NCI-H2107 (cell line): Measurements from ENCODE around the gene MPDZ.

Experiments used
- DNase-seq: peaks from one replicate; lab custom pipeline; 2025; lab: John Stamatoyannopoulos, UW

MPDZ gene

DNA sequence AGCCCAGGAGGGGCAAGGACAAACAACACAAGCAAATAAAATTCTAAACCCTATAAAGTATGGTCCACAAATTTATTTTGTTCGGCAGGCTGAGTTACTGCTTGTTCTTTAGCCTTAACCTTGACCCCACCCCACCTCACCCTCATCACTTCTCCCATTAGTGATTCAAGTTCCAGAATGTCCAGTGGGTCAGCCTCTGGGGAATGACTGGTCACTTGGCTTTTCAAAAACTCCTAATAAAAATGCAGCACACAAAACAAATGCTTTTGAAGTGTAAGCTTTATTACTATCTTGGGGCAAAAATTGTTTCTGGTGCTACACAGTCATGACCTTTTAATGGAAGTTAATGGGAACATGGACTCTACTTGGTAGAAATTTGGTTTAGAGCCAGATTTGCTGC lies 142.1 kb downstream of the MPDZ start:
- no peak for DNase-seq

DNA sequence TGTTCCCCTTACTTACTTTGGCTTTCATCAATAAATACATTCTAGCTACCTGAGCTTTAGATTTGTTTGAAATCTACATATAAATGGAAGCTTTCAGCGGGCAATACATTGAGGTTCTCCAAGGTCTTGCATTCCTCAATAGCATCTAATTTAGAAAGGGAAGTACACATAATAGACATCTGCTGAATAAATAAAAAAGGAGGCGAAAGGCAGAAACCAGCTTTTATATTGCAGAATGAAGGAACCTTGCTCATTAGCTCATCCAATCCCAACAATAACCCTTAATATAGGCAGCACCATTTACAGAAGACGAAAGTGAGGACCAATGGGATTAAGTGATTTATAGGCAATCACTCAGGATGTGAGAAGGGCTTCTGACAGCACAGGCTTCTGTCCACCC lies 147.5 kb downstream of the MPDZ start:
- no peak for DNase-seq

DNA sequence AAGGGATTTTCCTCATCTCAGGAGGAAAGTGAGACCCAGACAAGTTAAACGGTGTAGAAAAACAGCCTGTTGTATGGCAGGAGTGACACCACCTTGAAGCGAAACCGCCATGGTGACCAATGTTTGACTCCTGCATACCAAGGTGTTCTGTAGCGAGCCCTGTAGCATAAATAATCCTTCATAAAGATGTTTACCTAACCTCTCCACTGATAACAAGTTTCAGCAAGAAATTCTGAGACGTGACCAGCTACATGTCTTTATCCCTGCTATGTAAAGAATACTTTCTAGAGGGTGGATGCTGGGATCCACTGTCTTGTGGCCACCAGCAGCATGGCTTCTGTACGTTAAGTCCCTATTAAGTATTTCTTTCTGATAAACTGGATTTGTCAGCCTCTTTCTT lies 148.1 kb downstream of the MPDZ start:
- no peak for DNase-seq

DNA sequence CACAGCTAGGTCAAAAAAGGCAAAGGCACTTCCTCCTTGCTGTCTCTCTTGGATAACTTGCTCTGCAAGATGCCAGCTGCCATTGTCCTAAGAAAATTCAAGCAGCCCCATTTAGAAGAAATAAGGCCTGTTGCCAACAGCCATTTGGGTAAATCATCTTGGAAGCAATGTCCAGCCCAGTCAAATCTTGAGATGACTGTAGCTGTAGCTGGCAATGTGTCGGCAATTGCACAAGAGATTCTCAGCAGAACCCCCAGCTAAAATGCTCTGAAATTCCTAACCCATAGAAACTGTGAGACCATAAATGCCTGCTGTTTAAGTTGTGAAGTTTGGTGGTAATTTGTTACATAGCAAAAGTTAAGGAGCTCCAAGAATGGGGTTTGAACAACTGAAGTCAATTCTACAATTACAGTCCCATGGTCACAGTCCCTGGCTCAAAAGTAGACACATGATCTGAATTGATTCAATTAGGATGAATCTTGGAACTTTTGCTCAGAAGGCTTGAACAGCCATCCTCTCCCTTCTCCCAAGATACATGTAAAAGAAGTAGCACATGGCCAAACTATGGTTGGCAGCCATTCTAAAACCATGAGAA lies 151.1 kb downstream of the MPDZ start:
- DNase-seq: no peak

DNA sequence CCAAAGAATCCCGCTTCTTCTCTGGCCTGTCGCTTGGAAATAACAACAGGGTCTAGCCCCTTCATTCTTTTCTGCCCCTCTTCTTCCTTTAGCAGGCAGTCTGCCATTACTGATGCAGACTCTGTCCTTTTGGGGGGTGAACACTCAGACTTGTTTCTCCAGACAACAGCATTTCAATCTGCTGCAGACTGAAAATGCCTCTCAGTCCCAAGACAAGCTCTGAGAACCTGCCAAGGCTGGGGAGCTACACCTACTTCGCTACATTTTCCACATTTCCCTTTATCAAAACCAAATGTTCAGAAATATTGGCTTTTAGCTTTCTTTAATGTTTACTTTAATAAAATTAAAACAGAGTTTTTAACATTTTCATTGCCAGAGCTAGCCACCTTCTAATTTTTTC lies 152.4 kb downstream of the MPDZ start:
- DNase-seq: no peak

DNA sequence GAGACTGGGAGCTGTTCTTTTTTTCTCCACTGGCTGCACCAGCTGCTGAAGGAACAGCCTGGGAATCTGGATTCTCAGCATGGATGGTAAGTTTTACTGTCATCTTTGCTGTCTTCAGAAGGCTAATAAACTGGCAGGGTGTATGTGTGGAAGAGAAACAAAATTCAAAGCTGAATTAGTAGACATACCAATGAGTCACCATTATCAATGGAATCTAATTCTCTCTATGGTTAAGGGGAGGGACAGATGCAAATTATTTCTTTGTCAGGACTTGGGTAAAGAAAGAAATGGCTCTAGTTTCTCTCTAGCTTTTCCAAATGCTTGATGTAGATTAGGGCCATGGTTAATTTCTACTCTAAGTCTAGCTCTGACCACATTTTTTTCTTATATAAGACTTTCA lies 154.2 kb downstream of the MPDZ start:
- no peak for DNase-seq

DNA sequence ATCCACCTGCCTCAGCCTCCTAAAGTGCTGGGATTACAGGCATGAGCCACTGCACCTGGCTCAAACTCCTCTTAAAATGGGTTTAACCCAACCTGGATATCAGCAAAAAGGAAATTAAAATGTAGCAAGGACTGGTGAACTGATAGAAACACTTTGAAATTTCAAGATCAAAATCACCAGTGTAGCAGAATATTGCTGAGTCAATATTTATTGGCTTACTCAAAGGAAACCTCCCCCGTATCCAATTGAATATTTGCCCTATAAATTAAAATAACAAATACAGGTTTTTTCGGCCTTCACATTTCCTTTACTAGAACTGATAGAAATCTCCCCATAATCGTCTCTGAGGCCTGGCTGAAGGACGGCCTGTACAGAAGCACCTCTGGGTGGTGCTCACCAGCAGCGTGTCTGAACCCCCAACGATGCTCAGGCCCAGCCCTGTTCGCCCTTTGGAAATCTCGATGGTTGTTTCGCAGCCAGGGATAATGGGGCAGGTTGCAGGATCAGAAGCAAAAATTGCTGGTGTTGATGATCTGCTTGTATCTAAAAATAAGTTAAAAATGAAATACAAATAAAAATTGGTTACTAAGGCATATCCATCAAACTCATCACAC lies 156.6 kb downstream of the MPDZ start:
- no peak for DNase-seq

DNA sequence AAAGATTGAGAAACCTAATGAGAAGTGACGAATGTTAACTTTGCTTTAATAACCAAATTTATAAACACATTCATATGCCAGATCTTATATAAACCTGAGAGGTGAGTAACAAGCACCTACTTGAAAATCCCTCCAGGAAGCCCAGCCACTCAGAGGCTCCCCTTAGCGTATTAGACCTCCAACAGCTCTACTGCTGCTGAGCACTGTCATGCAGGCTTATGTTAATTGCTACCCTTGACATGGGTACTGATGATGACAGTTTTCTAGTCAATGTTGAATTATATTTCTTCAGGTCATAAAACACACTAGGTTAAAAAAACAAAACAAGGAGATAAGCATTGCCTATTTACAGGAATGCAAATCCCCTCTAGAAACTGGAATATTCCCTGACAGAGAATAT lies 161.2 kb downstream of the MPDZ start:
- no peak for DNase-seq

DNA sequence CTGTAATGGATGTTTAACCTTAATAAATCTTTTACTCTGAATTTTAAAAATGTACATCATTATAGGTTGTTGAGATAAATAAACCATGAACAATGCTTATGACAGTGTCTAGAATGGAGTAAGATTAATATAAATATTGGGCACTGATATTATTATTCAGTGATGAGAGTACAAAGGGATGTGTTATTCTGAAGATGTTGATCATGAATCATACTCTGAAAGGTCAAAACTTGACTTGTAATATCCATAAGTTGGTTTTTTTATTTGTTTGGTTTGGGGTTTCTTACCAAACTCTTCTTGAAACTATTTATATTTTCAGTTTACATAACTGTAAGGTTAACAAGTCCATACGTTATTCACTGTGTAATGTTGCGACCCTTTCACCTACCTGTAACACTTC lies 163.2 kb downstream of the MPDZ start:
- DNase-seq: no peak

DNA sequence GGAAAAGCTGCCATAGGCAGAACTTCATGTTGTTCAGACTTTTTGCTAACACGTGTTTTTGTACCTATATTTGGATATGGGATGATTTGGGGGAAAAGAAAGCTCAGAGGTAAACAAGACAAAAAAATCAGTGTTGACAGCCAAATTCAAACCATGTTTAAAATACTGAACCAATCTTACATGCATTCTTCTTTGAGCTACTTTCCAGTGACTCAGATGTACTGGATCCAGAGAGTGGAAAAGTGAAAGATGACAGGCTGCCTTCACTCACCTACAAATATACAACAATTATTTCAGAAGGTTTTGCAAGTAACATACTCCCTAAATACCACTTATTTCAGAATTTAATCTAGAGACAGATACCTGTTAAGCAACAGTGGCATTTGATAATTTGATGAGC lies 165.7 kb downstream of the MPDZ start:
- DNase-seq: no peak

DNA sequence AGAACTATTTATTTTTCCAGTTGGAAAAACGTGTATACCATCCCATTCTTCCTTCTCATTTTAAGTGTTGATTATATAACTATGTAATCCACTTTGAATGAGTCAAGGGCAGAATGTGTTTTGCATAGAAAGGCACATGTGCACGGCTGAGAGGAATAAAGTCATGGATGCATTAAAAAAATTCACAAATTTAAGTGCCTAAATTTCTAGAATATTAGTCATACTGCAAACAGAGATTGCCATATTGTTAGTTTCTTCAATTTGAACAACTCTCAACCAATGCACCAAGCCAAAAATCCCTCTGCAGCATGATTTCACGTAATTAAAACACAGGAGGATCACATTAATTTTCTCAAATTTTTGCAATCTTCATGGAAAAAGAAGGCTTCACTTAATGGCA lies 166.3 kb downstream of the MPDZ start:
- DNase-seq: no peak

DNA sequence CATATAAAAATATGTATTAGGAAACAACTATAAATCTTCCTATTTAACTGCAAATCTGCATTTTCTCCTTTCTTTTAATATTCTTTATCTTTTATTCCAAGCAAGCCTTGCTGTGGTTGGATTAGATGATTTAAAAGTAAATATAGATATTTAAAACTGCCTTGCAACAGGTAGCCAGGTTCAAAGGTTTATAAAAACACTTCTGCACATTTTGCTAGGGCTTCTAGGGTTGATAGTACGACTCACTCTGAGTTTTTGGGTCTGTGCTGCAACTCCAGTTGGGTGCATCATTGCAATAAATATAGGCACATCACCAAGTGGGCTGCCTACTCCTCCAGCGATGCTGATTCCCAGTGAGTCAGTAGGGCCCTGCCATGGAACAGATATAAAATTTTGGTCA lies 167.7 kb downstream of the MPDZ start:
- DNase-seq: no peak

DNA sequence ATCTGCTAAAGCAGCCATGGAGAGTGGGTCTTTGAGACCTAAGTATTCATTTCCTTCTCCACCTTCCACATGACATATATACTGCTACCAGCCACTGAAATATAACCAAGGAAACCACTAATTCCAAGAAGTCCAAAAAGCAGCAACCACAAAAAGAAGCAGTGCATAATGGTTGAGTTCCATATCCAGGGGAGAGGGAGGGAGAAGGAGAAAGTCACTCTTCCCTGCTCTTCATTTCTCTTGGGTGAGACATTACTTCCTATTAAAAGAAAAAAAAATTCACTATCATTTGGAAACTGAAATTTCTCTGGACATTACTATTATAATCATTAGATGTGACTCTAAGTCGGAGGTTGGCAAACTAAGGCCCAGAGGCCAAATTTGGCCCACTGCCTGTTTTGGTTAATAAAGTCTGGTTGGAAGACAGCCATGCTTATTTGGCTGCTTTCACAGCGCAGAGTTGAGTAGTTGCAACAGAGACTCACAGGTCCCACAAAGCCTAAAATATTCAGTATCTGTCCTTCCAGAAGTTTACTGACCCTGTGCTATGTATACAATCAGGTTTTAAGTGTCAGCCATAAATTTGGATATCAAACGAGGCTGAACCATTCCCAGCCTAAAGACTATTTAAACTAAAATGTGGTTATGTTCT lies 168.6 kb downstream of the MPDZ start:
- no peak for DNase-seq

DNA sequence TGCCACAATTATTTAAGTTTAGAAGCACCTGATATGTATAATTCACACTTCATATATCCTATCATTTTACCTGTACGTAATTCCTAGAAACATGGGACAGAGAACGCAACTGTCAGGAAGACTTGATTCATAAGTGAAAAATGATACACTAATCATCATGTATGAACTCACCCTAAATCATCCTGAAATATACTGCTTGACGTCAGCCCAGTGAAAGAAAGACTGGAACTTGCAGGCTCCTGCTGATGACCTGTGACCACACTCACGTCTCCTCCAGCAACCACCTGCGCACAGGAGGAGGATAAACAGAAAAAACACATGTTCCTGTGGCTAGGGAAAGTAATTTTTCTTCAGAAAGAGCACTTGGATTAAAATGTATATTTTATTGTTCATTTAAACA lies 169.7 kb downstream of the MPDZ start:
- no peak for DNase-seq

DNA sequence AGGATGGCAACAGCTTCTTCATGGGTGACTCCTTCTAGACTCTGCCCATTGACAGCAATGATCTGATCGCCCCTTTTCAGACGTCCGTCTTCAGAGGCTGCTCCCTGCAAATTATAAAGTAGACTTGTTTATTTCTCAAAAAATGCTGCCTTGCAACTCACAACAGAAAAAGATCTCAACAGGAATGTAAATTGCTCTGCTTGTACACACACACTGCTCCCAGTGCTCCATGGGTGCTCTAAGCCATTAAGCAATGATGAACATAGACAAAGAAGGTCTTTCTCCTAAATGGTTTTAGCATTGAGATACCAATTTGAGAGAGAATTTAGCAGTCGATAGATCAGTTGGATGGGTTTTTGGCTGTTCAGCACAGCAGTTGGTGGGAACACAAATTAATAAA lies 172.5 kb downstream of the MPDZ start:
- no peak for DNase-seq

DNA sequence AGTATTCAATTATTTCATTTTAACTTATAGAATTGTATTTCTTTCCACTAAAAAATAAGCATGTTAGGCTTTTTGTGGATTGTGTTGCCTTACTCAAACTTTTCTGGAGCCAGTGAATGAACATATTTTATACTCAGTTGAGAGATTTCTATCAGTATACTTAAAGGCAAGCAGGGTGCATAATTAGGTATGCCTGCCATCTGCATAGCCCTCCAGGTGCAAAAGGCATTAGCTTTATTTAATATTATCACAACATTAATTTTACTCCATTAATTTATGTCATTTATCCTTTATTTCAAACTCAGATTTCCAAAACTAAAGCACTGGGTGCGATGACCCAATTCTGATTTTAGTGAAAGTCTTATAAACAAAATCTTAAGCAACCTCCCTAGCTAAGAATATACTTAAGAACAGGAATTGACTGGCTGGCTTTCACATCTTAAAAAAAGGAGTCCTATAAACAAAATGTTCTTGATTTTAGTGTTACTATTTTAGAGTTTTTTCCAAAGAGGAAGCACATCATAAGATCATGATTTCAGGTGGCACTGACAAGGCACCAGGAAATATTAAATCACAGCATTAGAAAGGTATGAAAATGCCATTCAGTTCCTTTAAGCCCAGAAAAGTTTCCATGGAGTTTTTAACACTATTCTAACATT lies 178.4 kb downstream of the MPDZ start:
- no peak for DNase-seq

DNA sequence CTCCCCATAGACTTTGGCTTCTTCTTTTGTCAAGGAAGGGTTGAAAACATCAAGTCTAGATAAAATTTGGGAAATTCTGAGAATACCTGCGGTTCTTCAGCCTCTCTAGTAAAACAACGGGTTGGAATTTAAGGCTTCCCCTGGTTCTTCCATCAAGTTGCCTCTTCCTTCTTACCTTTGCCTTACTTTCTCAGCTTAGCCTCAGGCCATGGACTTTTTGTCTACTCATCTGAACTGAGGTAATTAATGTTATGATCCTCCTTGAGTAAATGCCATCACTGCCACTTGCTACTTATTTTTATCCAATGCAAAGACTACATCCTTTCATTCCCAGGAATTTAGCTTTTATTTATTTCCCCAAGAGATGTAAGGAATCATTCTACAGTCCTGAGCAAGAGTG lies 184.4 kb downstream of the MPDZ start:
- no peak for DNase-seq

DNA sequence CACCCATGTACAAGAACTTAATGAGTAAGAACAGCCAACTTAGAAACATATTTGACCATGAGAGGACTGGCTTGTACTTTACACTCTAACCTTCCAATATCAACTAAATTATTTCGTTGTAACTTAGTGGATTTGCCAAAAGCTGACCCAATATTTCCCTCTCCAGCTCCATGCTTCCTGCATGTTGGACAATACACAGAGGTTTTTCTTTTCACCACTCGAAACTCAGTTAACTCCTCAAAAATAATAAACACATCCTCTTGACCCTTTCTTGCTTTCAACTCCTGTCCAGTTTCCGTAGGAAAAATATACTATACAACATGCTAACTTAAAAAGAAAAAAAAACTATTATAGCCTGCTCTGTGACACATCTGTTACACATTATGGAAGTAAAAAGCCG lies 188.9 kb downstream of the MPDZ start:
- no peak for DNase-seq

DNA sequence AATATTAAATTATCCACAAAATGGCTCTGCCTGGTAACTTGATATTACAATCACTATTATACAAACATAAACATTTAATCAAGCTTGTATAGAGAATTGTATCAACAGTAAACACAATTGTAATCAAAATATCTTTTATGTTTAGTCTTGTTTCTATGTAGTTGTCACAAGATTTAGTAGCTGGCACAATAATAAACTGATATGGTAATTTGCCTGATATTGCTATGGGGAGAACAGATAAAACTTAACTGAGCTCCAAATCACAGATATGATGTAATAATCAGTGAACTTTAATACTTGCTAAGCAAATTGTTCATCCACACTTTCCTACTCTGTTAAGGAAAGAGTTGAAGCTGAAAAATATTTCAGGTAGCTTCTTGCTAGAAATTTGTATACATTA lies 189.8 kb downstream of the MPDZ start:
- DNase-seq: no peak

DNA sequence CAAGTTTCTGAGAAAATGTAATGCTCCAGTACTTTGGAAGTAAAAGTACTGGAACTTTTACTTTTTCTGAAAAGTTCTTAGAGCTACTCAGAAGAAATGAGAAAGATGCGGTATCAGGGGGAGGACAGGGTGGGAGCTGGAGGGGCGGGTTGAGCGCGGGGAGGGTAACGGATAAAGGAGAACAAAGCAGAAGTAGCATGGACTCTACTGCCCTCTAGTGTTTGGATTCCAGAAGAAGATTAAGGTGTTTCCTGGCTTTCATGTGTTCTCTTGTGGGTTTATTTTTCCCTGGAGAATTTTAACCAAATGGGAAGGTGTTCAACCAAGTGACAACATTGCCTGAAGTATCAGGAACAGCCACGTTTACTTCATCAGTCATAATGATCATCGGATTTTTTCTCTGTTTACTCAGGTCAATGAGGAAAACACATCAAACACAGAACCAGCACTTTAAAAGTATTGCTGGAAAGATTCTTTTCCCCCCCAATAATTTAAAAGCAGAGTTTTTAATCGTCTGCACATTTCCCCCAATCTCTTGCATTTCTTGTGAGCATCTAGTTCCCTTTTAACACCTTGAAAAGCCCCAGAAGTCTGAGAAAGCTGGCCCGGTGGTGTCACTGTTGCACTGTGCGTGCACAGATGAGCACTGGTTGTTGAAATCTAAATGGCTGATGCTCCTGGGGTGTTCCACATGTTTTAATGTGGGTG lies 190.6 kb downstream of the MPDZ start:
- DNase-seq: peak; percentile 18

DNA sequence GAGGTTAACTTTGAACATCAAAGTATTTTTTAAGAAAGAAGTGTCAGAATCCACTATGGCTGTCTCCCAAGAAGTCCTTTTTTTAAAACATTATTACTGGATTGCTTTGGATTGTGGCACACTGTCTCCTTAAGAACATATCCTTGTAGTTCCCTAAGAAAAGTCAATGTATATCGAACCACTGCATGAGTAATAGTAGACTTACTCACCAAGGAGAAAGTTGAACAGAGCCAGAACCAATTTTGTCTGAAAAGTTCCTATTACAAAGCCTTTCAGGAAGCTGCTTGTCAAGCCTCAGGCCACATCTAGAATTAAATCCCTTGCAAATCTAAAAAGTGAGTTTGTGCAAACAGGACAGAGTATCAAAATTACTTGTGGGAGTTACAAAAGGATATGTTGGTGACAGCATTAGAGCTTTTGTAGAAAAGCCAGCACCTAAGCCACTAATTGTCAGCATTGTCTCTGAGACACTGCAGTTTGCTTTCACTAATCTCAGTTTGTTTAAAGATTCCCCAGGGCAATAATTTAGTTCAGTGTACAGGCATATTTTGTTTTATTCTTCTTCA lies 195.4 kb downstream of the MPDZ start:
- DNase-seq: no peak

DNA sequence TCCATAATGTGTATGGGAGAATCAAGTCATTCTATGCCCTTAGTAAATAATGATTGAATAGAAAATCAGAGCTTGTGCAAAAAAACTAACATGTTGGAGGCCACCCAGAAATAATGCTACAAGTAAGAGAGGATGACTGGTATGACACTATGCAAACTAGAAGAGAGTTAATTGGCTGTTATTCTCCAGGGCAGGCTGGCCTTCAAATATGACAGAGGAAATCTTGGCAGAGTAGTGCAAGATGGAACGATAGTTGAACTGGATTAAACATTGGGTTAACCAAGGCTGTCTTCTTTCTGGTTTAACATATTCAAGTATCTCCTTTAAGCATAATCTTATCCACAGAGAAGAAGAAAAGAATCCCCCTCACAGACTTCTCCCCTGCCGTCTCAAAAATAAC lies 196.1 kb downstream of the MPDZ start:
- no peak for DNase-seq
